Mesenteric fat pad (tissue), 1 donor: Measurements from ENCODE around the gene HEMK1. TPM values are rescaled to one million over a fixed set of nuclear protein-coding genes. Genes with fewer than 3 reads are reported as not detected.

Source experiments
- DNase-seq: peaks from one replicate; pipeline ENCODE4 v3.0.0-alpha.2; 2020; ENCODE audit warnings: low spot score
- total RNA-seq: library from RNA; stranded (reverse); fragmentation: NEBNext Ultra II Directional; extraction: Animal tissue kit (Norgen Biotek cat#: 25700); gene quantifications from one replicate; pipeline ENCODE4 v1.2.1, GENCODE V29; 2021
- donor health status: DM: yes; HTN: yes; CAD: no.

HEMK1 gene
- total RNA-seq, 1 donor from 2014 or later: 15.5 TPM

DNA sequence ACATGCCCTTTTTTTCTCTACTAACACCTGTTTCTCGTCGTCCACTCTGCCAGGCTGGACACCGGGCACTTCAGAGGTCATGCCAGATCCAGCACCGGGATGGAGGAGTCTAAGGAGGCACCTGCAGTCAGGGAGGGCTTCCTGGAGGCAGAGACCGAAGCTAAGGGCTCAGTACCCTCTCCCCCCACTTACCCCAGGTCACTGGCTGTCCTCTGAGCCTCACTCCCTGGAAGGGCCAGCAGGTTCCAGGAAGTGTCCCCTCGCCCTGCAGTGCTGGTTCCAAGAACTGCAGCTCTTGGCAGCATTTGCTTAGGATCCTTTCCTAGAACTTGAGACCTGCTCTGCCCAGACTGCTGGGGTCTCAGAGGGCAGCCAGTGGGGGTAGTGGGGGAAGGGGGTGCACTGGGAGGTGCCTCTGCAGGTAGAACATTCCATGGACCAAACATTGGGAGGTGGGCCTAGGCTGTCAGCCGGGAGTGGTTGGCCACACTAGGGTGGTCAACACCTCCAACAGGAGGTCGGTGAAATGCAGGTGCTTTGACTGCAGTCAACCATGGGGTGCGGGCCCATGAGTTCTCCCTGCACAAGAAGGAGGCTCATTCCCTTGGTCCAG, 30.9 kb downstream of the HEMK1 start:
- DNase-seq: no peak

DNA sequence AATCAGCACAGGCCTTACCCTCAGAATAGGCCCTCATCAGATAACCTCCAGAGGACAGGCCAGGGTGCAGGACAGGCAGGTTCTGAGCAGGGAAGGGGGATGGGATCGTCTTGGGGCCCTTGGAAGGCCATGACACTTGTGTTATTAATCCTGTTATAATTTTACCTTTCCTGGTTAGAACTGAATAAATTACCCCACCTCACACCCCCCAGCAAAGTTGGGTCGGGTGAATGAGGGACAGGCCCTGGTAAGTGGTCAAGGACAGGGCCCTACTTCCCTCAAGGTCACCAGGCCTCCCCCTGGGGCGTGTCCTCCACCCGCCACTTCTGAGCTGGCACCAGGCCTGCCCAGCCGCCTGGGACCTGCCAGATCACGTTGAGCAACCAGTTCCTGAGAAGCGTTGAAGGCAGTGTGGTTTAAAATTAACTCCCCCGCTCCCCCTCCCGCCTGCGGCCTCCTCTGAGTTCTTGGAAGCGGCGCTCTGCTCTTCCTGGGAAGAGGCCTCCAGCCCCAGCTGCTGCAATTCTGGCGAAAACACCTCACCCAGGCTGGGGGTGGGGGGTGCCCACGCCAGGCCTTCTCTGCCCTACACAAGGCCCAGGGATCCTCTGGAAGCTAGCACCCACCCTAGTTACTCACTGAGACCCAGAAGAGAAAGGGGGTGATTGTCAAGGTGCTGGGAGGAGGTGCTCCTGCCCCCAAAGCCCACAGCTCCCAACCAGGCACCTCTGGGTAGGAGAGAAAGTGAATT, 31.7 kb downstream of the HEMK1 start:
- peak; percentile 97 for DNase-seq

DNA sequence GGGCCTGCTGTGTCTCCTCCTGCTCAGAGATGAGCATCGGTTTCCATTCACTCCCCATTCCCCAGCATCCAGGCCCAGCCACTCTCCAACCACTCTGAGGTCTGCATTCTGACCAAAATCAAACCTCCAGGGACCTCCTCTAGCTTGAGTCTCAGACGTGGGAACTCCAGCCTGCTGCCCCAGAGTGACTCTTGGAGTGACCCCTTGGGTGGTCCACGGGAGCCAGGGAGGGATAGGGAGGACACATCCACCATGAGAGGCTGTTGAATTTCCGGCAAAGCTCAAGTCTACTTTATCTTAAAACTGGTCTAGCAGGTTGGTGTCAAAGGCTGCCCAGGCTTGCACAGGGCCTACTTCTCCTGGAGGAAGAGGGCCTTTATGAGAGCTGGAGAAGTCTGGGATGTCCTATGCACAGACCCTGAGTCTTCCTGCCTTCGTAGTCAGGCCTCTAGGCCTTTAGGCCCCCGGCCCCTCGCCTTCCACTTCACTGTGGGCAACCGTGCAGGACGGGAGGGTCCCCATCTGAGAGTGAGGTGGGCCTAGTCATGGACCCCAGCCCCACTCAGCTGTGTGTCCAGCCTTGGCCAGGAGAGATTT, 33.4 kb downstream of the HEMK1 start:
- no peak for DNase-seq

DNA sequence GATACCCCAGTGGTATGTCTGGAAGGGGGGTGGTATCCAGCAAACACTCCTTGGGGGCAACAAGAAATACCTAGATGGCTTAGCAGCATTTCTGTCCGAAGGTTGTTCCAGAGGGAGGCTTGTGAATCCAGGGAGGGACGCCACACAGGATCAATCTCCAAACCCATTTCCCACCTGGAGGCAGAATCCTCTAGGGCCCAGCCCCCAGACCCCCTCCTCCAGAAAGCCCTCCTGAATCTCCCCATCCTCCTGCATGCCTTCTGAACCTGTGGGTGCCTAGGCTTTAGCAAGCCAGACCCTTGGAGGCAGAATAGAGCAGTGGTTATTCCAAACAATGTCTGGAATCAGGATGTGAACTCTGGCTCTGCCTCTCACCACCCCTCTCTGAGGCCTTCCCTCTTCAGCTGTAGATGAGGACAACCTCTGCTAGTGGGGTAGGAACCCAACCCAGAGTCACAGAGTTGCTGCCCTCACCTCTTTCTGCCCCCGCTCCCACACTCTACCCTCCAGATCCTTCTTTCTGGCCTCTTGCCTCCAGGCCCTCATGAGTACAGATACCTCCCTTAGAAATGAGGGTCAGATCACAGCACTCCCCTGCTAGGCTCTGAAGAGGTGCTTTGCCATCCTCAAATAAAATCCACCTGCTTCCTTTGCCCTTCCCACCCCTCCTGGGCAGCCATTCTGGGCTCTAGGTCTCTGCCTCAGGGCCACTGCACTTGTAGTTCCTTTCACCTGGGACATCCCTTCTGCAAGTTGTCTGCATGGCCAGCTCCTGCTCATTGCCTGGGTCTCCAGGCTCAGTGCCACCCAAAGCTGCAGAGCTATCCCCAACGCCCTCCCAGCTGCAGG, 34.2 kb downstream of the HEMK1 start:
- DNase-seq: no peak

DNA sequence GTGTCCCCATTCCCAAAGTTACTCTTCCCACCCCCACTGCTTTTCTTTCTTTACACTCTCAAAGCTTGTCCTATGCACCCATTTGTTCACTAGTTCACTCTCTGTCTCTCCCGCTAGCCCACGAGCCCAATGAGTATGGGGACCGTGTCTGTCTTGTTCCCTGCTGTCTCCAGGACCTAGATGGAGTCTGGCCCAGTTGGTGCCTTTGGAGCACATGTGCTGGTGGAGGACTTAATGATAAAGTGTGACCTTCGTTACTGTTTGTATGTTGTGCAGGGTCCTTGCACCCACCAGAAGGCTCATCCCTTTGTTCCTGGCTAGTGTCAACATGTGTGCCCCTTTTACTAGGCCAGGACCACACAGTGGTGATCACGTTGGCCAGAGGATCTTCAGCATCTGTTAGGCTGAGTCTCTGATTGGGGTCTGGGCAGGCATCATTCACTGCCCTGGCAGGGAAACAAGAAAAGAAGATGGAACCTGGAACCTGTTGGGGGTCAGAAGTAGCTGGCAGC, 34.8 kb downstream of the HEMK1 start:
- no peak for DNase-seq

DNA sequence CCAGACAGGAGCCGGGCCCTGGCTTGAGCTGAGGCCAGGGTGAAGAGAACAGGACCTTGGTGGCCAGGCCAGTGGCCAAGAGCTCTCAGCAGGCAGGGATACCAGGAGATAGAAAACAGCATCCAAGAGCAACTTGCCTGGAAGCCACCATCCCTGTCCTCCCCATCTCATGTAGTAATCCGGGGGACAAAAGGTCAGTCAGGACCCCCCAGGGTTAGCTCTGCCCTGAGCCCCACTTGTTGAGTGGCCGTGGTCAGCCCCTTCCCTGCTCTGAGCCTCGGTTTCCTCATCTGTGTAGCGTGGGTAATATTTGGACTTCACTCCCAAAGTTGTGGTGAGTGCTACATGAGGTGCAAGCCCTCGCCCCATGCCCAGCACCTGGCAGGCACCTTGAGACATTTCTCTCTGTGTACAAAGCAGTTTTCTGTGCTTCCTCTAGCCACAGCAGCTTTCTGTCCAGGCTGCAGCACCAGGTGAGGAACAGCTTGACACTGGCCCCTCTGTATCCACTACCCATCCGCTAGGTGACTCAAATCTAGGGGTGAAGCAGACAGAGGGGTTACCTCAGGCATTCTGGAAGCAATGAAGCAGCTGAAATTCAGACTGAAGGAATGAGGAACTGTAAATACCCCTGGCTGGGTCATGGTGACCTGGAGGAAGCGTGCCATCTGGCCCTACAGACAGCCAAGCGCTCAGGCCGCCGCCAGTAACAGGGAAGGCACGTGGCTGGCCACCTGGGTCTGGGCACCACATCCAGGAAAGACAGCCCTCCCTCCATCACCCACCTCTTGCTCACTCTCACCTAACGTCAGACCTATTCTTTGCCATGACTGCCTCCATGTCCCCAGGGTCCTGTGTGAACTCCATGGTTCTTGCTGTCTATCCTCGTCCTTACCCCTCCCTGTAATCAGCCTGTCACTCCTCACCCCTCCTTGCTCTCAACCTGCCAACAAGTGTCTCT, 35.6 kb downstream of the HEMK1 start:
- no peak for DNase-seq

DNA sequence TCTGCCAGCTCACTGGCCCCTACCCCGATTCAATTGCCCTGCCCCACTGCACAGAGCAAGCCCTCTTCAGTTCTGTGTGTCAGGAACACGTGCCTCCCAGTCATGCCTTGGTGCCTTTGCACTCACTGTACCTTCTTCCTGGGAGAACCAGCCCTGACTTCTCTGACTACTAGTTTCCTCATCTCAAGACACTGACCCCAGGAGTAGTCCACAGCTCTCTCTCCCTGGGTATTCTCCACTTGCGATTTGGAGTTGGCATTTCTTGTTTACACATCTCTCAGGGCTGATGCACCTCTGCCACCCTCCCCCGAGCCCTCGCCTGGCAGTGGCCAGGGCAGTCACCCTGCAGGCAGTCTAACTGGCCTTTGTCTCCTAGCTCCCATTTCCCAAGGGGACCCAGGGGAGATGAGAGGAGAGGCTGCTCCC, 36.6 kb downstream of the HEMK1 start:
- DNase-seq: no peak

DNA sequence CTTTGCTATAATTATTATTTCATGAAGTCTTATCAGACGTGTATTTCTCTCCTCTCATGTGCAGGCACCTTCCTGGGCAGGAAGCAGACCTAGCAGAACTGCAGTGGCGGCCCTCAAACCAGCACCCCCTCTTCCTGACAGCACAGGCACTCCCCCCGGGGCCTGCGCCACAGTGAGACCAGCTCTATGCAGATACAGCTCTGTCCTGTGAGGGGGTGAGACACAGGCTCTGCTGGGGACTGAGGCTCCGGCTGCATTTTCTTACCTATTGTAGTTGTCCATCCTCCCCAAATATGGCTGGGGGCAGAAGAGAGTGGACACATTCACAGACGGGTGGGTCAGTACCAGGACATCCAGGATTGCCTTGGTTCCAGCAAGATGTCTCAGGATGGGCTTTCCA, 37.3 kb downstream of the HEMK1 start:
- DNase-seq: no peak

DNA sequence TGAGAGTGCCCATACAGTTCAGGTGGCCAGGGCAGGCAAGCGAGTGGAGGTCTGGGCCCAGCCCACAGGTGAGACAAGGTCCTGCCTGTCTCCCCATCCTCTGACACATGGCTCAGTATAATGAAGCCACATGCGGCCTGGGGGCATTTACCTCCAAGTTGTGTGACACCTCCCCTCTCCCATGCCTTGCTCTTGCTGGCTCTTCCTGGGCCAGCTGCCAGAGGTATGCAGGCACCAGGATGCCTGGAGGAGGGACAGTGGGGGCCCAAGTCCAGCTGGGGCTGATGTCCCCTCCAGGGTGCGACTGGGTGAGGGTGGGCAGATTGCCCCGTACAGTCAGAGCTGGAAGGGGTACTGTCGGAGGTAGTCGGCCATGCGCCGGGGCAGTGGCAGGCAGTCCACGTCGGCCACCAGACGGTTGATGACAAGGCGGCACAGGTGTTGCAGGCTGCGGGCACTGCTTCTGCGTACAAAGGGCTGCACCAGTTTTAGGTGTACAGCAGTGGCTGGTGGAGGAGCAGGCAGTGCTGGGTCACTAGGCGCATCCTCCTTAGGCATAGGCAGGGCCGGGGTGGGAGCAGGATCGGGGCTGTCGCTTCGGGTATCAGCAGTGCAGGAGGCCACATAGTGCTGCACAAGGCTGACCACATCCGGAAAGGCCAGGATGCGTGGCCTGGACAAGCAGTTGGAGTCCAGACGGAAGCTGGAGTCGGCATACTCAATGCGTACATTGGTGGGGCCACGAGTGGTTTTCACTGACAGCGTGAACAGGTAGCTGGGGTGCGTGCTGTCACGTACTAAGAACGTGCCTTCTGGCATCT, 38.2 kb downstream of the HEMK1 start:
- DNase-seq: no peak

DNA sequence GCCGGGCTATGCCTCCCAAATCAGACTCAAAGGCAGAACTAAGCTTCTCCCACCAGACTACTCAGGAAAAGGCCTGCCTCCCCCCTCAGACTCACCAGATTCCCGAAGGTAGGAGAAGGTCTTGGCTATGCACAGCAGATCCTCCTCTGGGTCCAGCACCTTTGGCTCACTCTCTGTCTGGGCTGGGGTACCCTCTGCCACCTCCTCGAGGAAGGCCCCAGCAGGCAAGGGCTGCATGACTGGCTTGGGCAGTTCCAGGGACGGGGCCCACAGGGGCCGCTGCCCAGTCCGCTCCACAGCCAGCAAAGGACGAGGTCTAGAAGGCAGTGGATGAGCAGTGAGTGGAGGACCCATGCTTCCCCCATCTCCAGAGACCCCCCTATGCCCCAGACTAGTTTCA, 39.0 kb downstream of the HEMK1 start:
- DNase-seq: no peak

DNA sequence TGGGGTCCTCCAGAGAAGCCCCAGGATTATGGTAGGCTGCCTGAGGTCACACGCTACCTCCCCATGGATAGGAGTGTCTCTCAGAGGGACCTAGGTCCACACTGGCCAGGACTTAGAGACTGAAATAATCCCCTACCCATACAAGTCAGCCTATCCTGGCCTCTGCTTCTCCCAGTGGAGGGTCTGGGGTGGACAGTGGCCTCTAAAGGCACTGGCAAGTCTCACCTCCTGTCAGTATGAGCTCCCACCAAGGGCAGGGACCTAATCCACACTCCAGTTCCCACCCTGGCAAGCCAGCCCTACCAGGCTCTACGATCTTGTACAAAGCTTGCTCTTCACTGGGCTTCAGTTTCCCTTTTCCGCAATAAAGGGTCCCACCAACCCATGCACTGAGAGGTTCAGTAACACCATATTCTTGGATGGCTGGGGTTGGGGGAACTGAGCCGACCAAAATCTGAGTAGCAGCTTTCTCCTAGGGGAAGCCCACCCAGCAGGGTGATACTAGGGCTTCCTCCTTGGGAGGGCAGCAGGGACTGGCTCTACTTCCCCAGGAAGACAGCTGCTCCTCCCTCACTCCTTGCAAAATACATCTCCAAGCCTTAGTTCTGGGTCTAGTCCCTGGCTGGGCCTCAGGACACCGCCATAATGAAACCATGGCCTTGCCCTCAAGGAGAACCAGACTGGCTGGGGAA, 39.9 kb downstream of the HEMK1 start:
- no peak for DNase-seq

DNA sequence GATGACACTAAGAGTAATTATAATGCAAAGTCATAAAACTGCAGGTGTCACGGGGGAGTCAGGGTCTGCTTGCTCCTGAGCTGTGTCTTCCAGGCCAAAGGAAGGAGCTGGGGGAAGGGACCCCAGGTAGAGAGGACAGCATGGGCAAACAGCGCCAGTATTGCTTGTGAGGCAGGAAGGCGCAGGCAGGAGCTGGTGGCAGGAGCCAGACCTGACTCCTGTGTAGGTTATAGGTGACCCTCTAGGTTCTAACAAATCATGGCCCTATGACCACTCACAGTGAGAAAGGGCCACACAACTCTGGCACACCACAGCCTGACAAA, 40.4 kb downstream of the HEMK1 start:
- no peak for DNase-seq

DNA sequence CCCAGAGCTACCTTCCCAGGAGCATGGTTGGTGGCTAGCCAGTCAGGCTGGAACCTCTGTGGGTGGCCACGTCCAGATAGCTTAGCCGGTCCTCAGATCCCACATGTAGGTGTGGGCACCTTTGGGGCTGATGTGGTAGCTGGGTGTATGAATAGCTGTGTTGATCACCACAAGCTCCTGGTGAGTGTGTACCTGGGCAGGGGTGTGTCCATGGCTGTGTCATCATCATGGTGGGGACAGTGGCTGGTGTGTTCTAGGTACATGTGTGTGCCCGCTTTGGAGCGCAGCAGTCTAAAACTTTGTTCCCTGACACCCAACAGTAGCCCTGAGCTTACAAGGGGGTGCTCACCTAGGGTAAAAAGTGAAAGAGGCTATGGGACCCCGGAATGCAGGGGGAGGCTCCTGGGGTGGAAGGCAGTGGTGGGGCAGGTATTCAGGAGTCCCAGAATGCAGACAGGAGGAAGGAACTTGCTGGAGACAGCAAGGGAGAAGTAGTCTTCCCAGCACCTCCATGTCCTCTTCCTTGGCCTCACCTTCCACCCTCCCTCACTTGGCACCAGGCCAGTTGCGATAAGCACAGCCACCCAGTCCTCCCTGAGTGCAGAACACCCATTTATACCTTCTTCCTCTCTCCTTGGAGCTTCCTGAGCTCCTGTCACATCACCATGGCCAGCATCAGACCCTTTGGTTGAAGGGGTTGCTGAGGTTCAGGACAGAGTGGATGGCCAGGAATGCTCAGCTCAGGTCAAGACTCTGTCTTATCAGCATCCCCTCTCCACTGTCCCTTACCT, 41.1 kb downstream of the HEMK1 start:
- DNase-seq: no peak

DNA sequence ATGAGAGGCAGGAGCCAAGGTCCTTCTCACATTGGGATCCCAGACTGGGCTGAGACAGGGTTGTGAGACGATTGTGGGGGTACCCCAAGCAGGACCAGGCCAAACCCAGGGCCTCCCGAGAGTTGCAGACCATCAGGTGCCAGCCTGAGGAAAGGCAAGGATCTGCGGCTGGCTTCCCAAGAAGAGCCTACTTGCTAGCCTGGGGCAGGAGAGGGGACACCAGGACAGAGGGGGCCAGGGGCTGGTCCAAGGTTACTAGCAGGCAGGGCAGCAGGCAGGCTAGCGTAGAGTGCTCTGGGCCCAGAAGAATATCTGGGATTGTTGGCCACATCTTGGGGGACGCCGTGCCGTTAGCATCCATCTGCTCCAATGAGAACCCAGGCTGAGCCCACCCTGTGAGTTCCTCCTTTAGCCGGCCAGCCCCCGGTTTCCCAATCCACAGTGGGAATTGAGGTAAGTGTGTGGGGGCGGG, 41.7 kb downstream of the HEMK1 start:
- DNase-seq: no peak

DNA sequence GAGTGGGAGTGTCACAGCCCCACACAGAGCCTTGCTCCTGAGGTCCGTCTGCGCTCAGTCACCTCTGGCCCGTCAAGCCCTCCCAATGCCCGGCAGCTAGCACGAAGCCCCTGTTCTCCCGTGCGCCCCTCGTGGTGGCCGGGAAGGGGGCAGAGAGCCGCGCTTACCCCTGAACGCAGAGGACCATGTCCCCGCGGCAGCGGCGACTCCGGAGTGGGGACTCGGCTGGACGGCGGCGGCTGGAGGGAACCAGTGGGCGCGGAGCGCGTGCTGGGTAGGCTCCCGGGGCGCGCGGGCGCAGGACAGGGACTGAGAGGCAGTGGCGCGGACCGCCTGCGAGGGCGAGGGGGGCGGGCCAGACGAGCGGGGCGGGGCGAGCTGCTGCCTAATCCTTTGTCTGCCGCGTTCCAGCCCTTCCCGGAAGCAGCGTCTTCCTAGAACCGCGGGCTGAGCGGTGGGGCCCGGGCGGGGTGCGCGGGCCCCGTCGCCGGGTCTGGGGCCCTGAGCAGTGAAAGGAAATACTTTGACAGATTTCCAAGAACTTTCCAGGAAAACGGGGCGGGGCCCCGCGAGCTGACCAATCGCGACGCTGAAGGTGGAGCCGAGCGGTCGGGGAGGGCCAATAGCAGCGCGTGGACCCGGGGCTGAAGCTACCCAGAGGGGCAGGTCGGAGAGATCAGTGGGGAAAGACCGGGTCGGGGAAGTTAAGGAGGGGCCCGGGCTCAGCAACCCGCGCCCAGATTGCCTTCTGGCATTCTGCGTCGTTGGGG, 42.3 kb downstream of the HEMK1 start, which contains the start of gene CISH:
TSS of gene CISH (minus strand) at position 311 of the 770 bp plus-strand sequence. CDS start at position 187, 124 bp downstream.
- peak; percentile 98 for DNase-seq

DNA sequence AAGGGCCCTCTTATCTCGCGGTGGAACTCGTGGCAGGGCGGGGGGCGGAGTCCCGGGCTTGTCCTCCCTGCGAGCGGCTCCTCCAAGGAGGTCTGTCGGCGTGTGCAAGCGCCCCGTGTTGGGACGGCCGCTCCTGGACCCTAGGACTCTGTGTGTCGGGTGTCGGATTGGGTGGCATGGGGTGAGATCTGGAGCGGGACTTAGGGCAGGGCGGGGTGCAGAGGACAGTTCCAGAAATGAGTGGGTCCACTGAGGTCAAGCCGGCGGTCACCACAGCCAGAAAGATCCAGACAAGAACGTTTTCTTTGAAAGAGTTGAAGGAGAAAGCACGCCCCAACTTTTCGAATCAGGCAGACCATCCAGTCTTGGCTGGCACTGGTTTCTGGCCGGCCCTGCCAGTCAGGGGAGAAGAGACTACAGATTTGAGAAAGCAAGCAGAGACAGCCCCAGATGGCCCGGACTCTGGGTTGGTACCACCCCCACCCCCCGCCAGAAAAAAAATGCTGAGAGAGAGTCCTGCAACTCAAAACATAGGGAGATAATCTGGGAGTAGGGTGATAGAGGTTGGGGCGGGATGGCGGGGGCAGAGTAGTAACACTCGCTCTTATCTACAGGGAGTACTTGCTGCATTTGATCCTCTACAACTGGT, 43.0 kb downstream of the HEMK1 start:
- DNase-seq: no peak
